Gastroesophageal sphincter (tissue), 3 donors: ENCODE results near the gene UHMK1.

ENCODE experiments used
- POLR2A ChIP-seq, 2 donors: fragments of 450-650 bp; IDR thresholded peaks; one replicate each; pipeline ENCODE4 v1.6.1; 2017; ENCODE audit warnings: antibody characterized with exemption in 2 of 2, mild to moderate bottlenecking in 2 of 2, moderate library complexity in 1 of 2
- TF ChIP-seq, protein P1 (sequence below), 4 experiments: fragments of 200-600 bp in 2 of 4; fragments of 450-650 bp in 2 of 4; sonication (generic) in 1 of 4; IDR thresholded peaks; one replicate each; pipeline ENCODE4 v1.5.1; 2017 to 2019; ENCODE audit warnings: antibody characterized with exemption in 4 of 4, mild to moderate bottlenecking in 2 of 4, moderate library complexity in 2 of 4

- TF ChIP-seq, protein P1, sequence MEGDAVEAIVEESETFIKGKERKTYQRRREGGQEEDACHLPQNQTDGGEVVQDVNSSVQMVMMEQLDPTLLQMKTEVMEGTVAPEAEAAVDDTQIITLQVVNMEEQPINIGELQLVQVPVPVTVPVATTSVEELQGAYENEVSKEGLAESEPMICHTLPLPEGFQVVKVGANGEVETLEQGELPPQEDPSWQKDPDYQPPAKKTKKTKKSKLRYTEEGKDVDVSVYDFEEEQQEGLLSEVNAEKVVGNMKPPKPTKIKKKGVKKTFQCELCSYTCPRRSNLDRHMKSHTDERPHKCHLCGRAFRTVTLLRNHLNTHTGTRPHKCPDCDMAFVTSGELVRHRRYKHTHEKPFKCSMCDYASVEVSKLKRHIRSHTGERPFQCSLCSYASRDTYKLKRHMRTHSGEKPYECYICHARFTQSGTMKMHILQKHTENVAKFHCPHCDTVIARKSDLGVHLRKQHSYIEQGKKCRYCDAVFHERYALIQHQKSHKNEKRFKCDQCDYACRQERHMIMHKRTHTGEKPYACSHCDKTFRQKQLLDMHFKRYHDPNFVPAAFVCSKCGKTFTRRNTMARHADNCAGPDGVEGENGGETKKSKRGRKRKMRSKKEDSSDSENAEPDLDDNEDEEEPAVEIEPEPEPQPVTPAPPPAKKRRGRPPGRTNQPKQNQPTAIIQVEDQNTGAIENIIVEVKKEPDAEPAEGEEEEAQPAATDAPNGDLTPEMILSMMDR (IDR thresholded peaks at IDR 0.05): no peak
- no peak for TF ChIP-seq POLR2A (IDR thresholded peaks at IDR 0.05)
These were observed 62.9 kb downstream of the UHMK1 start for GRCh38 chr1:162560303-162561036.
